CD4-positive, CD25-positive, alpha-beta regulatory T cell (primary cell): Measurements from ENCODE around the gene MCU. TPM values are rescaled to one million over a fixed set of nuclear protein-coding genes. Genes with fewer than 3 reads are reported as not detected.

Source experiments
- ATAC-seq, 2 donors: fragments of 150-1000 bp; cut with Tn5 transposase; one replicate each; pipeline ENCODE4 v1.10.0; 2021; ENCODE audit warnings: low read depth in 2 of 2, moderate number of reproducible peaks in 2 of 2, moderate library complexity in 1 of 2
- DNase-seq, 3 donors: peaks; one replicate each; pipeline versions ENCODE4 v3.0.0 to v3.0.0-alpha.2; 2012 to 2022; ENCODE audit warnings: mixed read lengths in 1 of 3
- H3K27ac ChIP-seq: one replicate; pipeline ENCODE4 v1.7.0; 2013; ENCODE audit warnings: mild to moderate bottlenecking, low read length; ENCODE audit not compliant: insufficient read depth, poor library complexity, severe bottlenecking
- H3K27me3 ChIP-seq: one replicate; pipeline ENCODE4 v1.7.0; 2013; ENCODE audit warnings: low read length; ENCODE audit not compliant: control insufficient read depth, insufficient read depth
- H3K36me3 ChIP-seq: one replicate; pipeline ENCODE4 v1.7.0; 2013; ENCODE audit warnings: mild to moderate bottlenecking, low read length, moderate library complexity; ENCODE audit not compliant: control insufficient read depth, insufficient read depth
- H3K4me1 ChIP-seq: 2 replicates; pipeline ENCODE4 v1.7.0; 2013; ENCODE audit warnings: mild to moderate bottlenecking, low read length; ENCODE audit not compliant: insufficient read depth, control insufficient read depth, poor library complexity, severe bottlenecking
- H3K4me3 ChIP-seq: one replicate; pipeline ENCODE4 v1.7.0; 2013; ENCODE audit warnings: low read depth, mild to moderate bottlenecking, low read length, moderate library complexity
- H3K9me3 ChIP-seq, 2 experiments: 1 replicate in 1 of 2; 2 replicates in 1 of 2; pipeline ENCODE4 v1.7.0; 2013; ENCODE audit warnings: low read length in 2 of 2, mild to moderate bottlenecking in 1 of 2, moderate library complexity in 1 of 2; ENCODE audit not compliant: control insufficient read depth in 2 of 2
- H3K27ac Mint-ChIP-seq, 3 donors: one replicate each; pipeline ENCODE4 v1.8.0; 2020 to 2022; ENCODE audit warnings: mild to moderate bottlenecking in 3 of 3, mixed read lengths in 3 of 3, moderate library complexity in 2 of 3
- H3K27me3 Mint-ChIP-seq: one replicate; pipeline ENCODE4 v1.8.0; 2022; ENCODE audit warnings: mild to moderate bottlenecking, mixed read lengths
- H3K36me3 Mint-ChIP-seq: one replicate; pipeline ENCODE4 v1.8.0; 2020; ENCODE audit warnings: mixed read lengths
- H3K4me1 Mint-ChIP-seq, 4 donors: one replicate each; pipeline ENCODE4 v1.8.0; 2020 to 2022; ENCODE audit warnings: mixed read lengths in 4 of 4, mild to moderate bottlenecking in 1 of 4
- H3K4me3 Mint-ChIP-seq, 4 donors: one replicate each; pipeline ENCODE4 v1.8.0; 2020 to 2022; ENCODE audit warnings: mild to moderate bottlenecking in 4 of 4, mixed read lengths in 4 of 4, moderate library complexity in 3 of 4
- H3K9me3 Mint-ChIP-seq, 7 donors: one replicate each; pipeline ENCODE4 v1.8.0; 2020 to 2022; ENCODE audit warnings: mixed read lengths in 7 of 7, mild to moderate bottlenecking in 3 of 7, moderate library complexity in 2 of 7
- polyA plus RNA-seq, 4 donors: library from polyadenylated mRNA; unstranded; fragments of 300-500 nt; fragmentation: Illumina TruSeq; gene quantifications; one replicate each; pipeline ENCODE4 v1.2.3, GENCODE V29; 2021
- total RNA-seq: library from RNA; stranded (reverse); gene quantifications from one replicate; pipeline ENCODE4 v1.2.3, GENCODE V29; 2022

MCU gene
- total and polyA plus RNA-seq, 5 donors from 2014 or later, result 9.0 to 15.6 (median 11.9) TPM

GRCh38 chr10:72654720-72655119, 37.2 kb upstream of the MCU start:
- H3K9me3 ChIP-seq, result no peaks in the 10 kb centered on the region
- DNase-seq (no peak), ATAC-seq (no peak)
- no peaks in the 10 kb centered on the region for H3K4me1 ChIP-seq
- peaks cover 23% of the 10 kb centered on the region for H3K27me3 Mint-ChIP-seq
- H3K36me3 Mint-ChIP-seq, result no peaks in the 10 kb centered on the region
- H3K4me3 ChIP-seq, result no peak overlapping the region
- peak overlapping the region in 1 of 3 donors; percentile 58 for H3K27ac Mint-ChIP-seq
- no peak overlapping the region for H3K4me3 Mint-ChIP-seq
- no peaks in the 10 kb centered on the region for H3K9me3 Mint-ChIP-seq
- peaks cover 2% of the 10 kb centered on the region for H3K27me3 ChIP-seq
- no peaks in the 10 kb centered on the region for H3K36me3 ChIP-seq
- H3K27ac ChIP-seq, result no peak overlapping the region
- H3K4me1 Mint-ChIP-seq, result no peaks in the 10 kb centered on the region

GRCh38 chr10:72658696-72659400, 33.1 kb upstream of the MCU start:
- DNase-seq (no peak), ATAC-seq (no peak)
- Histone ChIP-seq H3K9me3 (no peaks in the 10 kb centered on the region), H3K36me3 (no peaks in the 10 kb centered on the region), H3K27me3 (peaks cover 2% of the 10 kb centered on the region), H3K27ac (no peak overlapping the region), H3K4me3 (no peak overlapping the region), H3K4me1 (no peaks in the 10 kb centered on the region)
- Mint-ChIP-seq H3K9me3 (no peaks in the 10 kb centered on the region), H3K4me3 (no peak overlapping the region), H3K4me1 (no peaks in the 10 kb centered on the region), H3K27ac (peak overlapping the region in 1 of 3 donors; percentile 81), H3K36me3 (no peaks in the 10 kb centered on the region), H3K27me3 (peaks cover 21% of the 10 kb centered on the region)

GRCh38 chr10:72659694-72660093, 32.2 kb upstream of the MCU start:
- ATAC-seq (no peak), DNase-seq (no peak)
- H3K9me3 Mint-ChIP-seq, result peaks cover 0 to 2% (median 0%) of the 10 kb centered on the region in 7 donors
- H3K27me3 Mint-ChIP-seq, result peaks cover 21% of the 10 kb centered on the region
- no peak overlapping the region for H3K4me3 Mint-ChIP-seq
- Histone ChIP-seq H3K36me3 (no peaks in the 10 kb centered on the region), H3K4me3 (no peak overlapping the region), H3K27me3 (peaks cover 2% of the 10 kb centered on the region), H3K9me3 (no peaks in the 10 kb centered on the region), H3K27ac (no peak overlapping the region), H3K4me1 (no peaks in the 10 kb centered on the region)
- no peaks in the 10 kb centered on the region for H3K4me1 Mint-ChIP-seq
- no peaks in the 10 kb centered on the region for H3K36me3 Mint-ChIP-seq
- H3K27ac Mint-ChIP-seq, result no peak overlapping the region

- no peaks in the 10 kb centered on the region for H3K4me1 Mint-ChIP-seq
- Histone ChIP-seq H3K27ac (no peak overlapping the region), H3K4me1 (no peaks in the 10 kb centered on the region), H3K9me3 (no peaks in the 10 kb centered on the region), H3K27me3 (peaks cover 2% of the 10 kb centered on the region), H3K4me3 (no peak overlapping the region), H3K36me3 (no peaks in the 10 kb centered on the region)
- peaks cover 0 to 2% (median 0%) of the 10 kb centered on the region in 7 donors for H3K9me3 Mint-ChIP-seq
- H3K27me3 Mint-ChIP-seq, result peaks cover 17% of the 10 kb centered on the region
- no peaks in the 10 kb centered on the region for H3K36me3 Mint-ChIP-seq
- no peak overlapping the region for H3K27ac Mint-ChIP-seq
- no peak overlapping the region for H3K4me3 Mint-ChIP-seq
- ATAC-seq, result no peak
- DNase-seq, result no peak
These were observed 31.7 kb upstream of the MCU start for GRCh38 chr10:72660220-72660619.

- ATAC-seq (no peak), DNase-seq (no peak)
- no peak overlapping the region for H3K27ac ChIP-seq
- Mint-ChIP-seq H3K27me3 (peaks cover 21% of the 10 kb centered on the region), H3K27ac (no peak overlapping the region), H3K9me3 (peaks cover 0 to 2% (median 0%) of the 10 kb centered on the region in 7 donors), H3K4me1 (peaks cover 0 to 3% (median 0%) of the 10 kb centered on the region in 4 donors), H3K36me3 (no peaks in the 10 kb centered on the region), H3K4me3 (no peak overlapping the region)
- no peaks in the 10 kb centered on the region for H3K36me3 ChIP-seq
- H3K4me1 ChIP-seq, result no peaks in the 10 kb centered on the region
- no peaks in the 10 kb centered on the region for H3K9me3 ChIP-seq
- H3K27me3 ChIP-seq, result peaks cover 2% of the 10 kb centered on the region
- H3K4me3 ChIP-seq, result no peak overlapping the region
These were observed 30.5 kb upstream of the MCU start for GRCh38 chr10:72661431-72661830.

- Histone ChIP-seq H3K9me3 (no peaks in the 10 kb centered on the region), H3K27me3 (peaks cover 2% of the 10 kb centered on the region), H3K36me3 (no peaks in the 10 kb centered on the region), H3K4me3 (no peak overlapping the region), H3K27ac (no peak overlapping the region), H3K4me1 (no peaks in the 10 kb centered on the region)
- Mint-ChIP-seq H3K36me3 (no peaks in the 10 kb centered on the region), H3K27ac (no peak overlapping the region), H3K9me3 (peaks cover 0 to 2% (median 0%) of the 10 kb centered on the region in 7 donors), H3K4me3 (no peak overlapping the region), H3K27me3 (peaks cover 24% of the 10 kb centered on the region), H3K4me1 (peaks cover 0 to 3% (median 0%) of the 10 kb centered on the region in 4 donors)
- ATAC-seq (no peak), DNase-seq (no peak)
These were observed 28.0 kb upstream of the MCU start for GRCh38 chr10:72663971-72664370.

GRCh38 chr10:72665925-72666324, 26.0 kb upstream of the MCU start:
- Histone ChIP-seq H3K9me3 (no peaks in the 10 kb centered on the region), H3K4me3 (no peak overlapping the region), H3K27me3 (no peaks in the 10 kb centered on the region), H3K36me3 (no peaks in the 10 kb centered on the region), H3K4me1 (no peaks in the 10 kb centered on the region), H3K27ac (no peak overlapping the region)
- H3K27me3 Mint-ChIP-seq, result peaks cover 37% of the 10 kb centered on the region
- ATAC-seq, result no peak
- H3K4me1 Mint-ChIP-seq, result peaks cover 0 to 3% (median 0%) of the 10 kb centered on the region in 4 donors
- no peak overlapping the region for H3K4me3 Mint-ChIP-seq
- peaks cover 0 to 2% (median 0%) of the 10 kb centered on the region in 7 donors for H3K9me3 Mint-ChIP-seq
- no peaks in the 10 kb centered on the region for H3K36me3 Mint-ChIP-seq
- peak in 2 of 3 donors; percentile 1 to 33 for DNase-seq
- H3K27ac Mint-ChIP-seq, result no peak overlapping the region
